Activated CD4-positive, CD25-positive, alpha-beta regulatory T cell treated with anti-CD3 and anti-CD28 coated beads, Interleukin-2, amount 50 U/mL, for 24 hours (primary cell): Measurements from ENCODE around the gene SNAI1.
"Not testable (repeated sequence)": the region's sequence is repeated elsewhere in the genome, so short reads cannot be mapped to it uniquely, and the experiment has no call there.

Experiments used
- ATAC-seq, 2 donors: fragments of 150-1000 bp; cut with Tn5 transposase; one replicate each; pipeline ENCODE4 v1.10.0; 2021; ENCODE audit warnings: mild to moderate bottlenecking in 1 of 2, moderate library complexity in 1 of 2

SNAI1 gene

DNA sequence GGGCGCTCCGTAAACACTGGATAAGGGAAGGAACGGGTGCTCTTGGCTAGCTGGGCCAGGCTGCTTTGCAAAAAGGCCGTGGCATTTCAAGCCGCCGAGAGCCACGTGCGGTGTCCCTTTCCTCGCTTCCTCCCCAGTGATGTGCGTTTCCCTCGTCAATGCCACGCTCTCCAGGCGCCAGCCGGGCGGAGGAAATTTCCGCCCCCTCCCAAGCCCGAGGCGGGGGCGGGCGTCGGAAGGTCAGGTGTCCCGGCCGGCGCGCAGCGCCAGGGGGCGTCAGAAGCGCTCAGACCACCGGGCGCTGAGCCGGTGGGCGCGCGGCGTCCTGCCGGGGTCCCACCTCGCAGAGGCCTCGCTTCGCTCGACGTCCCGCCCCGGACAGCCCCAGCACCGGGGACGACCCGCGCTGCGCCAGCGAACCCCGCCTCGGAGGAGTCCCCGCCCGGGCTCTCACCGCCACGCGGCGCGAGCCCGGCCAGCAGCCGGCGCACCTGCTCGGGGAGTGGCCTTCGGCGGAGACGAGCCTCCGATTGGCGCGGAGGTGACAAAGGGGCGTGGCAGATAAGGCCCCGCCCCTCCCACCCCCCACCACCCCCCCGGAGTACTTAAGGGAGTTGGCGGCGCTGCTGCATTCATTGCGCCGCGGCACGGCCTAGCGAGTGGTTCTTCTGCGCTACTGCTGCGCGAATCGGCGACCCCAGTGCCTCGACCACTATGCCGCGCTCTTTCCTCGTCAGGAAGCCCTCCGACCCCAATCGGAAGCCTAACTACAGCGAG lies at the start of gene SNAI1:
SNAI1 (plus strand) TSS at position 635 of the 777 bp plus-strand sequence; CDS start at position 715, 80 bp downstream.
- ATAC-seq: peak; percentile 93 to 95

- peak in 1 of 2 donors; percentile 4 for ATAC-seq
Measured at GRCh38 chr20:49935746-49936152, 47.0 kb upstream of the SNAI1 start.

GRCh38 chr20:49936153-49937026 lies 46.4 kb upstream of the SNAI1 start, which contains the start of gene RNF114:
RNF114 (plus strand) TSS chr20:49936397; CDS start chr20:49936413, 16 bp downstream.
- ATAC-seq: peak; percentile 87

DNA sequence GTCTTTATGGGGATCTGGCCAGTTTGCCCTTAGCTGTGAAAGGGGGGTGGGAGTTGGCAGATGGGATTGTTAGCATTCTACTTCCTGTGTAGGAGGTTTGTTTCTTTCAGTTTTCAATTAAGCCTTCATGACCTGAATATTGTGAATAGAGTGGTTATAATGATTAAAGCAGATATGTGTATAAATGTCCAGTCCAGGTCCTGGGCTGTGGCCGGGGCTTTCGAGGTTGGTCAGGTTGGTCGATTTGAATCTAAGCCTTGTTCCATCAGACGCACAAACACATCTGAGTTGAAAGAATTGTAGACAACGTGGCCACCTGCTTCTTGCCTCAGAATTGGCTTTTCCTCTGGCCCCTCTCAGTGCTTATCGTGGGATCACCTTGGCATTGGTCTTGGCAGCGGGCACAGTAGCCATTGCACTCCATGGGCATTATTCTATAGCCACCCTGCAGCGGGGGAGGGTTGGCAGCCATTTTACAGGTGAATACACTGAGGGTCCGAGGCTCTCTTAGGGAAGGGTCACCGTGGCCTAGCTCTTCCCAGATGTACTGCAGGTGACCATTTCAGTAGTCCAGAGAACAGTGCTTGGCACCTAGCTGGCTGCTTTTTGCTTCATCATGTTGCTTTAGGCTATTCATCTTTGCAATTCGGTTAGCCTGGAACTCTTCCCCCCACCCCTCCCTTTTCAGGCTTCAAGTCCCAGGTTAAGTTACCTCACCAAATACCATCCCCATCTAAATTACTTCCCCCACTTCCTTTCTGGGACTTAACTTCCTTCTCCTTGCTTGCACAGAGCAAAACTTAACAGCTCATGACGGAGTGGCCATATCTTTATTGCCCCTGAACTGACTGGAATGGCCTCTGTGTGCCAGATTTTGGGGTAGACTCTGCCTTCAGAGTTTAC lies 45.5 kb upstream of the SNAI1 start:
- peak; percentile 8 to 13 for ATAC-seq

DNA sequence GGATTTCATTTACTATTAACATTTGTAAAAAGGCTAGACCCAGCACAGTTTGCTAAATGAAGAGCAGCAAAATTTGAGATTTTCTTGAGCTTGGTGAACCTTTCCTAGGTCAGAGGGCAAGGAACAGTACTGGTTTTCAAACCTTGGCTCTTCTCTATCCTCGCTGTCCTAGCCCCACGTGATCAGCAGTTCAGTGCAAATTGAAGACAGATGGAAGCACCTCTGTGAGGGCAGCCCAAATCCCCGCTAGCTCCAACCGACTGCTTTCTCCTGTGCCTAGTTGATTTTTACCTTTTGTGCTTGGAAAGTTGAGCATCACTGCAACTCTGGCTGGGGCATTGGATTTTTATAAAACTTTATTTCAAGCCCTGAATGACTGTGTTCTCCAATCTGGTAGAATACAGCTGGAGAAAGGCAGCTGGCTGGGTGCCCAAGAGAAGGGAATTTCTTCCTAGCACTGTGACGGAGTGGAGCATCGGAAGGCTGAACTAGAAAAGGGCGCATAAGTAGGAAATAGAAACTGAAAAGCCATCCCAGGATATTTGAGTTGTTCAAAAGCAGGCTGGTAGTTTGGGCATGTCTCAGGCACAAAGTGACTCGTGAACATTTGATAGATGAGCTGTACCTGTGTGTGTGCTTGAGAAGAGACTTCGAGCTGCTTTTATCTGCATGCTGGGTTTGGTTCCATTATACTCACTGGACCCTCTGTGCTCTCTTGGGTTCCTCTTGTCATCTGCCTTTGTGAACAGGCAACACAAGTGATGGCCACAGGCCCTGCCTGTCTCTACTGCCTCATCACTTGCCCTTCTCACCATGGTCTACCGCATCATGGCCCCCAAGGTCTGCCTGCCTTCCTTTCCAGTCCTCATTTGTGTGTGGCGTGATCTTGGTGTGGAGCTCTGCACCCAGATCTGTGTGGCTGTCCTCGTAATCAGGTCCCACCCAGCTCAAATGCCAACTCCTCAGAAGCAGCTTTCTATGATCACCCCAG lies 44.3 kb upstream of the SNAI1 start:
- no peak for ATAC-seq

DNA sequence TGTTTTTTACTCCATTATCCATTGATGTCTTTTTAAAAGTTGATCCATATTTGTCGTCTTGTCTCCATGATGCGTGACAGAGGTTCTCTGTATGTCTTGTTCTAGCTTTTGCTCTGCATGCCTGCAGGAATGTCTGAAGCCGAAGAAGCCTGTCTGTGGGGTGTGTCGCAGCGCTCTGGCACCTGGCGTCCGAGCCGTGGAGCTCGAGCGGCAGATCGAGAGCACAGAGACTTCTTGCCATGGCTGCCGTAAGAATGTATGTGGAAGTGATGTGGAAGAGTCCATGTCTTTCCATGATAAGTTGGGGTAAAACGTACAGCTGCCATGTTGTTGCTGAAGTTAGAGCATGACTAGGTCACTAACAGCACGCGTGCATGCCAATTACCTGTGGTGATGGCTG lies 41.3 kb upstream of the SNAI1 start:
- ATAC-seq: no peak

- no peak for ATAC-seq
Measured at GRCh38 chr20:49942303-49942702, 40.5 kb upstream of the SNAI1 start.

- no peak for ATAC-seq
Measured at GRCh38 chr20:49942942-49943341, 39.8 kb upstream of the SNAI1 start.

DNA sequence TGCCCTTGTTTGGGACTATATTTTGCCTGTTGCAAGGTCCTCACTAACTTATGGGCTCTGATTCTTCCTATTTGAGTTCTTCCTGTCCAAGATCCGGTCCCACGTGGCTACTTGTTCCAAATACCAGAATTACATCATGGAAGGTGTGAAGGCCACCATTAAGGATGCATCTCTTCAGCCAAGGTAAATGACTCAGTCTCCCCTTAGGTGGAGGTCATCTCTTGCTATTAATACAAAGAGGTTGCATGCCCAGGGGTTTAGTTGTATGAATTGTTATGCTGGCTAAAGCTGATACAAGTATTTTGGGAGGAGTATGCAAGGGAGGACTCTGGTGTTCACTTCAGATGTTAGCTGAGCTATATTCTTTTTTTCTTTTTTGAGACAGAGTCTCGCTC lies 37.5 kb upstream of the SNAI1 start:
- ATAC-seq: no peak

- ATAC-seq: no peak
Measured at GRCh38 chr20:49945701-49946477, 36.9 kb upstream of the SNAI1 start.

DNA sequence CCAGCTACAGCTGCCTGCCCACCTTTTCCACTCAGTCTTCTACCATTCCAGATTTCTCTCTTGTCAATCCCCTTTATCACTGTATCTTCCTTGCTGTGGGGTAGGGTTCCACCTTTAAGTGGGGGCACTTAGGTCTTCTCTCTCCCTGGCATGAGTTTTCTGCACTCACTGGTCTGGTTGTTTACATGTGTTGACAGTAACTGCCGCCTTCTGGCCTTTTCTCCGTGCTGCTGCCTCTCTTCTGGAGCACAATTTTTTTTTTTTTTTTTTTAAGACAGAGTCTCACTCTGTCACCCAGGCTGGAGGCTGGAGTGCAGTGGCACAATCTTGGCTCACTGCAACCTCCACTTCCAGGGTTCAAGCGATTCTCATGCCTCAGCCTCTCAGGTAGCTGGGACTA lies 34.6 kb upstream of the SNAI1 start:
- ATAC-seq: no peak

DNA sequence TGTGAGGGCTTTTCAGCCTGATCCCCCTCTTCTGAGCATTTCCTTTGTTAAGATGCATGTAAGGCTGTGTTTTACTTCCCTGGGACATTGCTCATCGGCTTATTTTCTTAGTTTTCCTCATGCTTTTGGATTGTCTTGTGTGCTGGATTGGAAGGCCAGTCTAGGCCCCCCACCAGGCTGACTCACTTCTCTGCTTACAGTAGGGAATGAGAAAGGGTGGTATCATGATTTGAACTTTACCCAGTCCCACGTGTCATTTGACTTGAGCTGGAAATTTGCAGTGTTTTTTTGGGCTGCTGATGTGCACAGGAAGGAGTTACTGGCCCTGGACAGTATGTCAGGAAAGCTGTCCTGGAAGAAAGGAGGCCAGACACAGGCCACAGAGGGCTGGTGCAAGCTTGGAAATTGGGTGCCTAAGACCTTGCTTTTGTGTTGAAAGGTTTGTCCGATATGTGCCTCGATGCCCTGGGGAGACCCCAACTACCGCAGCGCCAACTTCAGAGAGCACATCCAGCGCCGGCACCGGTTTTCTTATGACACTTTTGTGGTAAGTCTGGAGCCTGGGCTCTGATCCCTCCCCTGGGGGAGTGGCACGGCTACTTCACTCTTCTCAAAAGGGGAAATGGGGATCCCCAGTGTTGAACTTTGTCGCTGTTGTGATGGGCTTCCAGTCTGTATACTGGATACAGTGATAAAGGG lies 33.8 kb upstream of the SNAI1 start:
- no peak for ATAC-seq

DNA sequence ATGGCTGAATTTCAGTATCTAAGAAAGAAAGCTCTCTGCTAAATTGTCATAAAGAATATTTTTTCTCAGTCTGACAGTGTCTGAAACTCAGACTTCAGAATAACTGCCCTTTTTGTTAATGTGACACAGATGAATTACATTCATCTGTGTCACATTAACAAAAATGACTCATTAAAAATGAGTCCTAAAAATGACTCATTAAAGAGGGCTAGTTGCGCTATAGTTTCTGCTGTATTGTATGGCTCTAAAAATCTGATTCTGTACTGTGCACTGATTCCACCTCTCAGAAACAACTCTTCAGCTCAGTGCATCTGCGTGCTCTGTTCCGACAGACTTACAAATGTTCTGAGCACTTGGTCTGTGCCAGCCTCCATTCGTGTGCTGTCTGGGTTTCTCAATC lies 31.6 kb upstream of the SNAI1 start:
- ATAC-seq: peak; percentile 97 to 98

- ATAC-seq: no peak
Measured at GRCh38 chr20:49955167-49955566, 27.6 kb upstream of the SNAI1 start.

DNA sequence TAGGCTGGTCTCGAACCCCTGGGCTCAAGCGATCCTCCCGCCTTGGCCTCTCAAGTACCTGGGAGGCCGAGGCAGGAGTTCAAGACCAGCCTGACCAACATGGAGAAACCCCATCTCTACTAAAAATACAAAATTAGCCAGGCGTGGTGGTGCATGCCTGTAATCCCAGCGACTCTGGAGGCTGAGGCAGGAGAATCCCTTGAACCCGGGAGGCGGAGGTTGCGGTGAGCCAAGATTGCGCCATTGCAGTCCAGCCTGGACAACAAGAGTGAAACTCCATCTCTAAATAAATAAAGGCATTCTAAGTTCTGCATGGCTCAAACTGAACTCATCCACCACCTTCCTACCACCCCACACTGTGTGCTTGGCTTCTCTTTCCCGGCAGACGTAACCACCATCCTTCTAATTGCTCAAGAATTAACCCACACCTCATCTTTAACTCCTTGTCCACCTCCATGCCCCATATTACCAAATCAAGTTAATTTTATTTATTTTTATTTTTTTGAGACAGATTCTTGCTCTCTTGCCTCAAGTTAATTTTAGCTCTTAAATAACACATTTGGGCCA lies 26.9 kb upstream of the SNAI1 start:
- ATAC-seq: not testable (repeated sequence)

GRCh38 chr20:49956689-49957088 lies 26.1 kb upstream of the SNAI1 start:
- no peak for ATAC-seq

- ATAC-seq: not testable (repeated sequence)
Measured at GRCh38 chr20:49957089-49957938, 25.5 kb upstream of the SNAI1 start.

DNA sequence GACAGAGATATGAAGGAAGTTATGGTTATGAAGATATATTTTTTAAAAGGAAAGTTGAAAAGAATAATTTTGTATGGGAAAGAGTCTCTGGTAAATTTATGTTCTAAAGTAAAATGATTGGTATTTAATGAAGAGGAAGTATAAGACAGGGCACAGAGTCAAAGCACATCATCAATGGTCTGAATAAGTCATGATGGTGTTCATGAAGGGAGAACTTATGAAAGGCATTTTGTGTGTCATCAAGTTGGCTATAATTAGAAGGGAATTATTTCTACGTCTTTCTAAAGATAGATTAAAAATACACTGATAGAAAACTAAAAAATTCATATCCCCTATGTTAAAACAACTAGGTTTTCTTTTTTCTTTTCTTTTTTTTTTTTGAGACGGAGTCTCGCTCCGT lies 21.4 kb upstream of the SNAI1 start:
- ATAC-seq: no peak
